Measurements from ENCODE around the gene STX8.

GRCh38 chr17:9541718-9542117, 33.9 kb downstream of the STX8 start:
- TF ChIP-seq CTCF (IDR thresholded peaks at IDR 0.05) (no peak), POLR2A (IDR thresholded peaks at IDR 0.05) (no peak), EP300 (IDR thresholded peaks at IDR 0.05) (no peak), POLR2AphosphoS5 (IDR thresholded peaks at IDR 0.05) (no peak)
